GM19099 (cell line): ENCODE results near the gene MAN1B1.

Experiments used
- POLR2A ChIP-seq: IDR thresholded peaks from 3 replicates; pipeline ENCODE4 v1.6.1; 2011; ENCODE audit warnings: low read depth; ENCODE audit not compliant: insufficient read length; ENCODE audit errors: extremely low read depth

MAN1B1 gene

DNA sequence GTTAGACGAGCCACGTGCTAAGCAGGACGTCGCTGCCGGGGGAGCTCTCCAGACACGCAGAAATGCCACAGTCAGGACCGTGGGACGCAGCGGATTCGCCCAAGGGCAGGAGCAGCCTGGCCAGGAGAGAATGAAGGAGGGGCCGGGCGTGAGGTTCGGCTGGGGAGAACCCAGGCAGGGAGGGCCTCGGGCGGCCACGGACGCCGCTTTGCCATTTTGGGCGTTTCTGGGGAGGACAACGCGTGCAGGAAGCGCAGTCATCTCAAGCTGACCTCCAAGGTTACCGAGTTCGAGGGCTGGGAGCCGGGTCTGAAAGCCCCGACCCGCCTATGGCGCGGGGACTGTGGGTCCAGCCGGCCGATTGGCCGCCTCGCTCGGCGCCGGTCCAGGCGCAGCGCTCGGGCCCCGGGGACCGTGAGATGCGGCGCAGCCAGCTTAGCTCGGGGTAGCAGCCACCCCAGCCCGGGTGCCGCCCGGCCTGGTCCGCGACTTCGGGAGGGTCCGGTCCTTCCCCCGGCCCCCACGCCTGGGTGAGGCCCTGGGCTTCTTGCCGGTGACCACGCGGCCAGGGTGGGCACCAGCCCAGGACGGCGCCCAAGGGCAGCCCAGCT is 760 bp upstream of the MAN1B1 start:
- no peak for TF ChIP-seq POLR2A

DNA sequence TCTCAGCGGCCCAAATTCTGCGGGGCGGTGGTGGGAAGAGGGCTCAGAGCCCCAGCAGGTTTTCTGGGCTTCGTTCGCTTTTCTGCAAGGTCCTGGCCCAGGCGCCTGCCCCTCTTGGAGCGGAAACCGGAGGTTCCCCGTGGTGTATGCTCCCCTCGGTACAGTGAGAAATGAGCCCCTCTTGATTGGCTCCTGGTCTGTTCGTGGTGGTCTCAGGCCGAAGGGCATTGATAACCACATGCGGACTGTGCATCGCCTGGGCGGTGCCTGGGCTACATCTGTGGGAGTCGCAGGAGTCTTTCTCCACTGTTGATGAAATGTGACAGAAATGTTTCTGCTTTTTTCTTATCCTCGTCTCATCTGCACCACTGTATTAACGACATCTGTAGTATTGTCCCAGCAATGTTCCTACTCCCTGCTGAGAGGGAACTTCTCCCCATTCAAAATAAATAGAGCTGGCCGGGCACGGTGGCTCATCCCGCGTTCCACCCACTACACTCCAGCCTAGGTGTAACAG is 682 bp downstream of the MAN1B1 start:
- TF ChIP-seq POLR2A: no peak

DNA sequence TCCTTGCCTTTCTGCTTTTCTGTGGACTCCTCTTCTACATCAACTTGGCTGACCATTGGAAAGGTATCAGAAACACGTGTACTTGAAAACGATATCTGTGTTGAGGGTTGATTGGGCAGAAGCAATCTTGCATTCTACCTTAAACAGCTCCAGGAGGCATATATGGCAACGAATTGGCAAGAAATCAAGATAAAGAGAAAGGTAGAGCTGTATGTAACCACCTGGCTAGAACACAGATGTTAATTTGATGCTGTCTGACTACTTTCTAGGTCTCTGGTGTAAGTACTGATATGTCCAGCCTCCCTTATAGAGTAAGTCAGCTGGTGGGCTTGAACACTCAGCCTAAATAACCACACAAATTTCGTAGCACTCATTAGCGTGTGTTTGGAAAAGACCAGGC is 1.3 kb downstream of the MAN1B1 start:
- TF ChIP-seq POLR2A: no peak

DNA sequence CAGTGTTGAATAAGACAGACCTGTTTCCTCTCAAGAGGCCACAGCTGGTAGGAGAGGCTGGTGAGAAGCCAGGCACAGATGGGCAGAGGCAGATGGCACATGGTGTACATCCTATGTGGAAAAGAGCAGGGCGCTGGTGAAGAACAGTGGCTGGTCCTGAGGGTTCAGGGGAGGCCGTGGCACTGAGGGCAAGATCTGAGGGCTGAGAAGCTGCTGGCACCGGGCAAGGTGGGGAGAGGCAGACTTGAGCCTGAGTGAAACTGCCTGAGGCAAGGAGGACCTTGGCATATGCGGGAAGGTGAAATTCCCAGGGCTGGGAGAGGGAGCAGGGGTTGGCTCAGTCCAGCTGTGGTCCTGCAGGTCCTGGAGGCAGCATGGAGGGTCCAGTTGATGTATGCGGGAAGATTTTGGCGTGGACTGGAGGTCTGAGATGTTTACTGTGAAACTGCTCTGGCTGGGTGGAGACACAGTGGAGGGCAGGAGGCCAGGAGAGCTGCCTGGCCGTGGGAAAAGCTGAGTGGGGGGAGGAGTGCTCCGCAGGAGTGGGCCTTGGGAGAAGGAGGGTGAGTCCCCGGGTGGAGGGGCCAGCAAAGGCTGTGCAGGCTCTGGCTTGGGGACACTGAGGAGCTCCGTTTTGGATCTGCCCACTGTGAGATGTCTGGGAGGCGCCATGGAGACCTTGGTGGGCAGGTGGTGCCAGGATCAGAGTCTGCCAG is 2.6 kb downstream of the MAN1B1 start:
- TF ChIP-seq POLR2A: no peak

DNA sequence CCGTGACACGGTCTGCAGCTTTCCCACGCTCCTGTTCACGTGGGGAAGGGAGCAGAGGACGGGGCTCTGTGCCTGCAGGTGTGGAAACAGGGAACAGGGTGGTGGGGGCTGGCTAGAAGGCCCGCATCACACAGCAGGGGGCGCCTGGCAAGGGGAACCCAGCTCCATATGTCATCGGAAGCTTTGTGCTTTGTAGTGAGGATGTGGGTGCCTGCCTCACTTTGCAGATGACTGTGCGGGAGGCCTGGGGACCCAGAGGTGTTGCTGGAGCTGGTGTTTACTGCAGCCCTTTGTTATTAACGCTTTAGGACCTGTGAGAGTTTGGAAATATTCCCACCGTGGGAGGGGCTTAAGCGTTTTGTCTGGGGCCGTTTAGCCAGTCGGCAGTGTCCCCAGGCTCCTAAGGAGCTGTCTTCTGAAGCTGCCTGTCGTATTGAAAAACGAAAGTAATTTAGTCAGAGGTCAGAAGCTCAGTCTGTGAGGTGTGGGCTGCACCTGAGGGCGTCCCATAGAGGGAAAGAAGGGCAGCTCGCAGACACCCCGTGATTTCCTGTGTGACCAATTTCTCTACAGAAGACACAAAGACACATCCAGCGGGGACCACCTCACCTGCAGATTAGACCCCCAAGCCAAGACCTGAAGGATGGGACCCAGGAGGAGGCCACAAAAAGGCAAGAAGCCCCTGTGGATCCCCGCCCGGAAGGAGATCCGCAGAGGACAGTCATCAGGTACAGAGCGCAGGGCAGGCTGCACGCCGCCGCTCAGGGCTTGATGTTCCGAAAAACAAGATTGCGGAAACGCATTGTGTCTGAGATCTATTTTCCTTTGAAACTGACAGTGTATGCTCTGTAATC is 9.1 kb downstream of the MAN1B1 start:
- TF ChIP-seq POLR2A: peak; percentile 43

DNA sequence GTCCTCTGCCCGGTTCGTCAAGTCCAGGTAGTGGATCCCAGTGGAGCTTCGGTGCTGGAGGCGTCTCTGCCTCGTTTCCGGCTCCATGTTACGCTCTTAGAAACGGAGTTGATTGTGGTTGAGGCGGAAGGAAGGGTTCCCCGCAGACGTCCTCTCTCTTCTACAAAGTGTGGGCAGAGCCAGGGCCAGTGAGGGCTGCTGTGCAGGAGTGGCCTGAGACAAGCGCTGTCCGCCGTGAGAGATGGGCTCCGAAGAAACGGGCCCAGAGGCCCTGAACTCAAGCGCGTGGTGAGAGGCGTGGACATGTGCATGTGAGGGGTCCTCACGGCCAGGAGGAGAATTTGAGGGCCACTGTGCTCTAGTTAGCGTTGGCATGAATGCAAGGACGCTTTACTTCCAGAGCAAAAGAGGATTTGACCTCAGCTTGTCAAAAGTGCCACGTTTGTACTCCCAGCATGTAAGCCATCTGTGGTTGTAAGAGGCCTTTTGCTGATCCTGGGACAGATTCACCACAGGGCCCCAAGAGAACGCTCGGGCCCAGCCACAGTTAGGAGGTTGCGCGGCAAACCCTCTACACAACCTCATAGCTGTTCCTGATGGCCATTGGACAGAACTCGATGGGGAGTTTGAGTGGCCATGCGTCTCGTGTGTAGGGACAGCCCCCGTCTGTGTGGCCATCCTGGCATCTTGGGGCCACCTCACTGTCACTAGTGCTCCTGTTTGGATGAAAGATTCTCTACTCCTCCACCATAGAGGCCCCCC is 10.2 kb downstream of the MAN1B1 start:
- TF ChIP-seq POLR2A: no peak

DNA sequence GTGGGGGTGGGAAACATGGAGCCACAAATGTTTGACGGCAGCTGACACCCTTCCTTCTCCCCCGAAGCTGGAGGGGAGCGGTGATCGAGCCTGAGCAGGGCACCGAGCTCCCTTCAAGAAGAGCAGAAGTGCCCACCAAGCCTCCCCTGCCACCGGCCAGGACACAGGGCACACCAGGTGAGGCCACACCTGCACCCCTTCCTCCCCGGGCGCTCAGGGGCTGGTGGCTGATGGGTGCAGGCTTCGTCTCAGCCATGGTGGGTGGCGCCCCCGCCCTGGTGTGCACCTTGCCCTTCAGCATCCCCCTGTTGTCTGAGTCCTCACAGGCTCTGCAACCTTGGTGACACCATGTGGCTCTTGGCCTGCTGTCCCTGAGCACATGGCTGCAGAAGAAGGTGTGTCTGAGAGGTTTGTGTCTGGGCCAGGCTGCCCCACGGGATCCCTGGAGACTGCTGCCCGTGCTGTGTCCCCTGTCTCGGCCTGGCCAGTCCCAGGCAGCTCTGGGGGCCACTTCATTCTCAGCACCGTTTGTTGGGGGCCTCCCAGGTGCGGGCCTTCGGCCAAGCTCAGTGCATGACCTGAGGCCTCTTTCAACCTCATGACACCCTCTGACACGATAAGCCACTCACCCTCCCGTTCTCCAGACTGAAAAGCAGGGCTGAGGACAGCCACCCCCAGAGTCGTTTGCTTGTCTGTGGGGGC is 11.1 kb downstream of the MAN1B1 start:
- no peak for TF ChIP-seq POLR2A

DNA sequence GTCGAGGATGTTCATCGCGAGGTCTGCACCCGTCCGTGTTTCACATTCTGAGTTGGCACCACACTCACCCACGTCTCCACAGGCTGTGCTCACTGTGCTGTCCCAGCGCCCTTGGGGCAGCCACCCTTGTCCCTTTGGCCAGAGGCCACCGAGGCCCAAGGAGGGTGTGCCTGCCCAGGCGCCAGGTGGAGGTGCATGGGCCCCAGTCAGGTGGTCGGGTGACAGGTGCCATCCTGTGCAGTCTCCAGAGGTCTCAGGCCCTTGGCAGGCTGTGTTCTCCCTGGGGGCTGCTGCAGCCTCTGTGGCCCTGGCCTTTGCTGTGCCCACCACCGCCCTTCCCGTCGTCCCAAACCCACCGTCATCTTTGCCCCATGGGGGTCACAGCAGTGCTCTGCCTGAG is 12.4 kb downstream of the MAN1B1 start:
- TF ChIP-seq POLR2A: no peak

DNA sequence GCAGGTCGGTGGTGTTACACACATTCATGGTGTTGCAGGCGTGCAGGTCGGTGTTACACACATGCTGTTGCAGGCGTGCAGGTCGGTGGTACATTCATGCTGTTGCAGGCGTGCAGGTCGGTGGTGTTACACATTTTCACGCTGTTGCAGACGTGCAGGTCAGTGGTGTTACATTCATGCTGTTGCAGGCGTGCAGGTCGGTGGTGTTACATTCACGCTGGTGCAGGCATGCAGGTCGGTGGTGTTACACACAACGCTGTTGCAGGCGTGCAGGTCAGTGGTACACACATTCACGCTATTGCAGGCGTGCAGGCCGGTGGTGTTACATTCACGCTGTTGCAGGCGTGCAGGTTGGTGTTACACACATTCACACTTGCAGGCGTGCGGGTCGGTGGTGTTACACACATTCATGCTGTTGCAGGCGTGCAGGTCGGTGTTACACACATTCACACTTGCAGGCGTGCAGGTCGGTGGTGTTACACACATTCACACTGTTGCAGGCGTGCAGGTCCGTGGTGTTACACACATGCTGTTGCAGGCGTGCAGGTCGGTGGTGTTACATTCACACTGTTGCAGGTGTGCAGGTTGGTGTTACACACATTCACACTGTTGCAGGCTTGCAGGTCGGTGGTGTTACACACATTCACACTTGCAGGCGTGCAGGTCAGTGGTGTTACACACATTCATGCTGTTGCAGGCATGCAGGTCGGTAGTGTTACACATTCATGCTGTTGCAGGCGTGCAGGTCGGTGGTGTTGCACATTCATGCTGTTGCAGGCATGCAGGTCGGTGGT is 16.6 kb downstream of the MAN1B1 start:
- TF ChIP-seq POLR2A: no peak

DNA sequence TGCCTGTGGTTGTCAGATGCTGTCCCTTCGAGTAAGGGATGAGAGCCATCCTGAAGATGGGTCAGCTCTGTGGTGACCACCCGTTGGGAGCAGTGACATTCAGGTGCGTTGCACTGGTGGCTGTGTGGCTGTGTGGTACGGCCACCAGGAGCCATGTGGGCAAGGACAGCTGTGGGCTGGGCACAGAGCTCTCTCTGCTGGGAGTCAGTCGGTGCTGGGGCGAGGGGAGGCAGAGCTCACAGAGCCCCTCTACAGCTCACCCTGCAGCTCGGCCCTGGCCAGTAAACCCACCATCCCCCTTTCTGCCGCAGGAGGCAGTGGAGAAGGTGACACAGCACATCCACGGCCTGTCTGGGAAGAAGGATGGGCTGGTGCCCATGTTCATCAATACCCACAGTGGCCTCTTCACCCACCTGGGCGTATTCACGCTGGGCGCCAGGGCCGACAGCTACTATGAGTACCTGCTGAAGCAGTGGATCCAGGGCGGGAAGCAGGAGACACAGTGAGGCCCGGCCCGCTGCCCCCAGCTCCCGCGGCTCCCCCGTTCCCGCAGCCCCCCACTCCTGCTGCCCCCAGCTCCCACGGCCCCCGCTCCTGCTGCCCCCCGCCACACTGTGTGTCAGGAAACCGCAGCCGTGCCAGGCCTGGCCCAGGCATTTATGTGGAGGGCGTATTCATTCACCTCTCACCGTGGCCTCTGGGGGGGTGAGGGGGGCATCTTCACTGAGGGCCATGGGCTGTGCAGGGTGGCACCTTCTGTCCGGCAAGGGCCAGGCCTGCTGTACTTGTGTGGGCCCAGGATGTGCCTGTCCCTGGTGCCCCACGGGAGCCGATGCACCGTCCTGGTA is 19.3 kb downstream of the MAN1B1 start:
- TF ChIP-seq POLR2A: no peak

DNA sequence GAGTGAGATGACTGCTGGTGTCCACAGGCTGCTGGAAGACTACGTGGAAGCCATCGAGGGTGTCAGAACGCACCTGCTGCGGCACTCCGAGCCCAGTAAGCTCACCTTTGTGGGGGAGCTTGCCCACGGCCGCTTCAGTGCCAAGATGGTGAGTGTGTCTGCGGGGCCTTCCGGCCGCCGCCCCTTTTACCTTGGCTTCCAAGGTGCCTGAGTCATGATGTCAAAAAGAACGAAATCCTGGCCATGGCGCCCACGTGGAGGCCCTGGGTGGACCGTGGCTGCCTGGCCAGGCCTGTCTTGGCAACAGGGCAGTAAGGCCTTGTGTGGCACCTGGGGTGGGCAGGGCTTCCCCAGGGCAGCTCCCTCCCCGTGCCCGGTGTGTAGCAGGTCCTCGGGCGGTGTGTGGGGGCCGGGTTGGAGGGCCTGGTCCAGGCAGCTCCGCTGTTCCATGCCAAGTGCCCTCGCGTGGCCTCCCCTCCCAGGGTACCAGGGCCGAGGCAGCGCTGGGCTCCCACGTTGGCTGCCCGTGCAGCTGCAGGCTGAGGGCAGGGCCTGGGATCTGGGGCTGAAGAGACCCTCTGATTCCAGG is 20.0 kb downstream of the MAN1B1 start:
- TF ChIP-seq POLR2A: no peak

DNA sequence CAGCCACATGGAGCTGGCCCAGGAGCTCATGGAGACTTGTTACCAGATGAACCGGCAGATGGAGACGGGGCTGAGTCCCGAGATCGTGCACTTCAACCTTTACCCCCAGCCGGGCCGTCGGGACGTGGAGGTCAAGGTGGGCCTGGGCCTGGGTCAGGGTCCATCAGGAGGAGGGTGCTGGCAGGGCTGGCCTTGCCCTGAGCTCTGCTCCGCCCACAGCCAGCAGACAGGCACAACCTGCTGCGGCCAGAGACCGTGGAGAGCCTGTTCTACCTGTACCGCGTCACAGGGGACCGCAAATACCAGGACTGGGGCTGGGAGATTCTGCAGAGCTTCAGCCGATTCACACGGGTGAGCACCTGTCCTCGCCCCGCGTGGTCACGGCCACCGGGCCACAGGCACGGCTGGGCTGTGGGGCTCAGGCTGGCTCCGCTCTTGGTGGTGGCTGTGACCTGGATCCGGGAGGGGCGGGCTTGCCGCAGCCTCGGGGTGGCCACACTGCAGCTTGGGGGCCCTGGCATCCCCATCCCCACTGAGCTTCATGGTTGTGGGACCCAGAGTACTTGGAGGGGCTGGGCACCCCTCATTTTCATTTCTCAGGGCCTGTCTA is 20.6 kb downstream of the MAN1B1 start:
- peak; percentile 22 for TF ChIP-seq POLR2A

DNA sequence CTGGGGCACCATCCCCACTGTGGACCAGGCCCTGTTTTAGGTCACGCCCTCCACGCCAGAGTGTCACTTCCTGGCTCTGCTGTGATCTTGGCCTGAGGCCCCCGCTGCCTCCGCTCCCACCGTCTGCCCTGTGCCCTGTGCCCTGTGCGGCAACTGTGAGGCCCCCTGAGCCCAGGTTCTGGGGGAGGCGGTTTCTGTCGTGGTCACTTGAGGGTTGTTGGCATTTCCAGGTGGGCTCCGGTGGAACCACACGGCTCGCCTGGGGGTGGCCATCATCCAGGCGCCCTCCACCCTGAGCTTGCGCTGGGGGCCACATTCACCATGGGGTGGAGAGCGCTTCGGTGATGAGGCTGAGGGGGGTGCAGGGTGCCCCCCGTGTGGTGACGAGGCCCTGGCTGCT is 21.2 kb downstream of the MAN1B1 start:
- no peak for TF ChIP-seq POLR2A
